WI38 (cell line): Measurements from ENCODE around the gene LAMTOR4.
A peak's percentile ranks its signal among the peaks of the same experiment; 100 is the strongest.
"Not testable (repeated sequence)": the region's sequence is repeated elsewhere in the genome, so short reads cannot be mapped to it uniquely, and the experiment has no call there.

Experiments
- H3K4me3 ChIP-seq: 2 replicates; pipeline ENCODE4 v1.5.1; 2011; ENCODE audit warnings: low read depth, mild to moderate bottlenecking, control low read depth, low read length
- TF ChIP-seq, protein P1 (sequence below): IDR thresholded peaks from 2 replicates; pipeline ENCODE4 v1.5.1; 2012; ENCODE audit warnings: low read depth, mild to moderate bottlenecking, control low read depth, low read length

LAMTOR4 gene

DNA sequence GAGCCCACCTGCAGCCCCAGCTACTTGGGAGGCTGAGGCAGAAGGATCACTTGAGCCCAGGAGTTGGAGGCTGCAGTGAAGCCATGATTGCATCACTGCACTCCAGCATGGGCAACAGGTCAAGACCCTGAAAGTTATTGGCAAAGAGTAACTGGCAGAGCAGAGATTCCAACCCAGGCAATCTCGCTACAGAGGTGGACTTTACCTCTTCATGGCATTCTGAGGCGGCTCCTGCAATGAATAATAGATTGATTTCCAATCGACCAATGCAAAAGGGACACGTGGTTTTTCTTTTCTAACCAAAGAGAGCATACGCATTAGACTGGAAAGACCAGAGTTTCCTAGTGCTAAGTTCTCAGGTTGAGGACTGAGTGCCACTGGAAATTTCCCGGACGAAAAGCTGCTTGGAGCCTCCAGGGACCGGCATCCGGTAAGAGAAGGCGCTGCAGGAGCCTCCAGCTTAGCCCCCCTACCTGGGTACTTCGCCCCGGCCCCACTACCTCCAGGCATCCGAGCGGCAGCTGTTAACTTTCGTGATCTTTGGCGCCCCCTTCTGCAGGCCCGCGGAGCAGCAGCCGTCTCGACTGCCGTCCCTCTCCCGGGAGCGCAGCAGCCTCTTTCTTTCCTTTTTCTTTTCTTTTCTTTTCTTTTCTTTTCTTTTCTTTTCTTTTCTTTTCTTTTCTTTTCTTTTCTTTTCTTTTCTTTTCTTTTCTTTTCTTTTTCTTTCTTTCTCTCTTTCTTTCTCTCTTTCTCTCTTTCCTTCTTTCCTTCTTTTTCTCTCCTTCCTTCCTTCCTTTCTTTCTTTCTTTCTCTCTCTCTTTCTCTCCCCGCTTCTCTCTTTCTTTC is 17.9 kb upstream of the LAMTOR4 start:
- H3K4me3 ChIP-seq: no peak overlapping the region
- TF ChIP-seq, protein P1, sequence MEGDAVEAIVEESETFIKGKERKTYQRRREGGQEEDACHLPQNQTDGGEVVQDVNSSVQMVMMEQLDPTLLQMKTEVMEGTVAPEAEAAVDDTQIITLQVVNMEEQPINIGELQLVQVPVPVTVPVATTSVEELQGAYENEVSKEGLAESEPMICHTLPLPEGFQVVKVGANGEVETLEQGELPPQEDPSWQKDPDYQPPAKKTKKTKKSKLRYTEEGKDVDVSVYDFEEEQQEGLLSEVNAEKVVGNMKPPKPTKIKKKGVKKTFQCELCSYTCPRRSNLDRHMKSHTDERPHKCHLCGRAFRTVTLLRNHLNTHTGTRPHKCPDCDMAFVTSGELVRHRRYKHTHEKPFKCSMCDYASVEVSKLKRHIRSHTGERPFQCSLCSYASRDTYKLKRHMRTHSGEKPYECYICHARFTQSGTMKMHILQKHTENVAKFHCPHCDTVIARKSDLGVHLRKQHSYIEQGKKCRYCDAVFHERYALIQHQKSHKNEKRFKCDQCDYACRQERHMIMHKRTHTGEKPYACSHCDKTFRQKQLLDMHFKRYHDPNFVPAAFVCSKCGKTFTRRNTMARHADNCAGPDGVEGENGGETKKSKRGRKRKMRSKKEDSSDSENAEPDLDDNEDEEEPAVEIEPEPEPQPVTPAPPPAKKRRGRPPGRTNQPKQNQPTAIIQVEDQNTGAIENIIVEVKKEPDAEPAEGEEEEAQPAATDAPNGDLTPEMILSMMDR: peak; percentile 61; the same call in 1 of the 2 replicates

DNA sequence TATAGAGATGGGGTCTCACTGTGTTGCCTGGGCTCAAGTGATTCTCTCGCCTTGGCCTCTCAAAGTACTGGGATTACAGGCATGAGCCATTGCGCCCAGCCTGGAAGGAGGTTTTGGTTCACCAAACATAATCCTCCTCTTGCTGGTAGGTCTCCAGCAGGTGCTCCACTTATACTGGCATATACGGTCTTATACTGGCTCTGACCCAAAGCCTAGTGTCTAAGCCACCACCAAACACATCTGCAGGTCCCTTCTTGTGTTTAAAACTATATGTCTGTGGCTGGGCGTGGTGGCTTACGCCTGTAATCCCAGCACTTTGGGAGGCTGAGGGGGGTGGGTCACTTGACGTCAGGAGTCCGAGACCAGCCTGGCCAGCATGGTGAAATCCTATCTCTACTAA is 16.6 kb upstream of the LAMTOR4 start:
- TF ChIP-seq, protein P1: no peak
- H3K4me3 ChIP-seq: no peak overlapping the region

DNA sequence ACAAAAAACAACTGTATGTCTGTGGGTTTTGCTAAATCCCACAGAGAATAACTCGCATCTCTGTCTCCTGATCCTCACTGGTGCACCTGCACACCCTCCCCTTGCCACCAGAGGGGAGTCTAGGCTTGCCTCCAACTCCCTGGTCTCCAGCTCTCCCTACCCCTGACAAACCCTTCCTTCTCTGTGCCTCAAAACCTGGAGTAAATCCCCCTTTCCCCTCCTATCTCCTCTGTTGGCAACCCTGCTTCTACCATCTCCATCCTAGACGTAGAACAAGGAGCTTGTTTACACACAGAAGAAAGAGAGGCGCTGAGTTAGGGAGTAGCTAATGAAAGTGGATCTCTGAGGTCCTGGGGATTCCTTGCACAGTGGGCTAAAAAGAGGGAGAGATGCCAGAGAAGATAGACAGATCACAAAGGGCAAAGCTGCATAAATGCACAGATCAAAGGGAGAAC is 16.0 kb upstream of the LAMTOR4 start:
- no peak overlapping the region for H3K4me3 ChIP-seq
- TF ChIP-seq, protein P1: peak; percentile 91

DNA sequence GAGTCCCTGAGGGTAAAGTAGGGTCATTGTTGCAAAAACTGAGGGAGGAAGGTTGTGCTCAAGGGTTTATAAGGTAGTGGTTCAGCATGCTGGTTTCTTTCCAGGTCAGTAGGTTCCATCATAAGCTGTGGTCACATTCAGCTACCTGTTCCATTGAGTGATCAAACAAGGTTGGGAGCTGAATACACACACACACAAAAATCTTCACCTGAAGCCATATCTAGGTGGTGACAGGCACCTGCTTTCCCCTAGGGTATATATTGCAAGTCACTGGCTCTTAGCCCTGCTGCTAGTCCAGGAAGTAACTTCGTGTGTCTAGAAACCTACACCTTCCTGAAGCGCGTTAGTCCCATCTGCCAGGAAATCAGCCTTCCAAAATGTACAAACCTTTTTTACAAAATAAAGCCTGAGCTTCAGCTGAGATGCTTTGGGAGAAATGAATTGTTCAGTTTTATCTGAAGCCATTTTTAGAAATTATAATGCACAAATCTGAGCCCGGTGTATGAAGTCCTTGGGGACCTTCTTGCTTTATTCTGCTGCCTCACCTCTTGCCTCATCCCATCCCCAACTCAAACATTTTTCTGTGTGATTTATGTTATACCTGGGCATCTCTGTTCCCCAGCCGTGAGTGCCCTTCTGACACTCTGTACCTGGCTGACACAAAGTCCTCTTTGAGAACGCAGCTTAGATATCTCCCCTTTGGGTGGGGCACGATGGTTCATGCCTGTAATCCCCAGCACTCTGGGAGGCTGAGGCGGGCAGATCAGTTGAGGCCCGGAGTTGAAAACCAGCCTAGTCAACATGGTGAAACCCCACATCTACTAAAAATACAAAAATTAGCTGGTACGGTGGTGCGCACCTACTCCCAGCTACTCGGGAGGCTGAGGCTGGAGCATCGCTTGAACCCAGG is 10.6 kb upstream of the LAMTOR4 start:
- H3K4me3 ChIP-seq: no peak overlapping the region
- TF ChIP-seq, protein P1: no peak

DNA sequence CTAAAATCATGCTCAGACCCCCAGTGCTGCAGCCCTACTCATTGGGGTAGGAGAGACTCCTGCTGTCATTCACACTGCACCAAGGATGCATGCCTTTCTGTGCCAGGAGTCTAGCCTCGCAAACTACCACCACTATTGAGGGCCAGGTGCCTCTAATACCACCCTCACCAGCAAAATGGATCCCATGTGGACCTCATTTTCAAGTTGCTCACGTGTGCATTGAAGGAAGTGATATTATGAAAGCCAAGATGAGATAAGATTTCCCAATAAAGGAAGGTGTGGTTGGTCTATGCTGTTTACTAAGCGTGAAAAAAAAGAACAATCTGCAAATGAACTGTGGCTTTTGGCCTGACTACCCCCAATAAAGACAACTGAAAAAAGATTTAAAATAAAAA is 7.2 kb upstream of the LAMTOR4 start:
- TF ChIP-seq, protein P1: no peak
- no peak overlapping the region for H3K4me3 ChIP-seq

DNA sequence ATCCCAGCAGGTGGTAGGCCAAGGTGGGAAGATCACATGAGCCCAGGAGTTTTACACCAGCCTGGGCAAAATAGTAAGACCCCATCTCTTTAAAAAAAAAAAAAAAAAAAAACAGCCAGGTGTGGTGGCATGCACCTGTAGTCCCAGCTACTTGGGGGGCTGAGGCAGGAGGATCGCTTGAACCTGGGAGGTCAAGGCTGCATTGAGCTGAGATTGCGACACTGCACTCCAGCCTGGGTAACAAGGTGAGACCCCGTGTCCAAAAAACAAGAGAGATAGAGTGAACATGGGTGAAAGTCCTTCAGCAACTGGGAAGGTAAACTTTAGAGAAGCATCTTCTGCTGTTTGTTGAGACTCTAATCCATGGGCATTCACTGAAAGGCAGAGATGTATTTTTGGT is 6.3 kb upstream of the LAMTOR4 start:
- TF ChIP-seq, protein P1: no peak
- H3K4me3 ChIP-seq: no peak overlapping the region

DNA sequence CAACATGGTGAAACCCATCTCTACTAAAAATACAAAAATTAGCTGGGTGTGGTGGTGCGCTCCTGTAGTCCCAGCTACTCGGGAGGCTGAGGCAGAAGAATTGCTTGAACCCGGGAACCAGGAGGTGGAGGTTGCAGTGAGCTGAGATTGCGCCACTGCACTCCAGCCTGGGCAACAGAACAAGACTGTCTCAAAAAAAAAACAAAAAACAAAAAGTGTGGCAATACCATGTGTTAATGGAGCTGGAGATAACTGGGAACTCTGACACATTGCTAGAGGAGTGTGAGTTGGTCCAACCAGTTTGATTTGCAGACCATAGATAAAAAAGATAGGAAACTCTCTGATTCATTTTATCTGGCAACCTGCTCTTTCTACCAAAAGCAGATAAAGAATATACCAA is 2.4 kb upstream of the LAMTOR4 start:
- H3K4me3 ChIP-seq: not testable (repeated sequence)
